Smooth muscle cell (in vitro differentiated cells): ENCODE results near the gene ARHGEF16. TPM values are rescaled to one million over a fixed set of nuclear protein-coding genes. Genes with fewer than 3 reads are reported as not detected.

Experiments
- DNase-seq: peaks from one replicate; lab custom pipeline; 2025; ENCODE audit not compliant: unreplicated experiment; lab: John Stamatoyannopoulos, UW
- H2AFZ ChIP-seq: fragments of 200-600 bp; sonication (generic); 2 replicates; pipeline ENCODE4 v1.6.0; 2016; ENCODE audit warnings: antibody characterized with exemption, low read depth, mild to moderate bottlenecking
- H3F3A ChIP-seq: fragments of 200-600 bp; sonication (generic); 2 replicates; pipeline ENCODE4 v1.6.0; 2017; ENCODE audit warnings: antibody characterized with exemption, low read depth
- H3K27ac ChIP-seq: fragments of 200-600 bp; sonication (generic); 2 replicates; pipeline ENCODE4 v1.5.1; 2016; ENCODE audit warnings: low read depth, mild to moderate bottlenecking
- H3K27me3 ChIP-seq: fragments of 200-600 bp; sonication (generic); 2 replicates; pipeline ENCODE4 v1.6.1; 2016; ENCODE audit warnings: low read depth, mild to moderate bottlenecking
- H3K36me3 ChIP-seq: fragments of 200-600 bp; sonication (generic); 2 replicates; pipeline ENCODE4 v1.5.1; 2016; ENCODE audit warnings: low read depth
- H3K4me1 ChIP-seq: fragments of 200-600 bp; sonication (generic); 2 replicates; pipeline ENCODE4 v1.5.1; 2016; ENCODE audit warnings: low read depth
- H3K4me2 ChIP-seq: fragments of 200-600 bp; sonication (generic); 2 replicates; pipeline ENCODE4 v1.6.0; 2016; ENCODE audit warnings: mild to moderate bottlenecking
- H3K4me3 ChIP-seq: fragments of 200-600 bp; sonication (generic); 2 replicates; pipeline ENCODE4 v1.5.1; 2016; ENCODE audit warnings: mild to moderate bottlenecking
- H3K79me2 ChIP-seq: fragments of 200-600 bp; sonication (generic); 2 replicates; pipeline ENCODE4 v1.6.0; 2016; ENCODE audit warnings: low read depth, mild to moderate bottlenecking
- H3K9ac ChIP-seq: fragments of 200-600 bp; sonication (generic); 2 replicates; pipeline ENCODE4 v1.6.0; 2016; ENCODE audit warnings: low read depth
- H3K9me3 ChIP-seq: fragments of 200-600 bp; sonication (generic); replicated peaks from 2 replicates; pipeline ENCODE4 v1.5.1; 2016; ENCODE audit warnings: low read depth
- H4K20me1 ChIP-seq: fragments of 200-600 bp; sonication (generic); 2 replicates; pipeline ENCODE4 v1.6.0; 2016; ENCODE audit warnings: low read depth
- CTCF ChIP-seq: fragments of 200-600 bp; sonication (generic); IDR thresholded peaks from 2 replicates; pipeline ENCODE4 v1.5.1; 2017; ENCODE audit warnings: borderline replicate concordance, mild to moderate bottlenecking, antibody characterized with exemption; ENCODE audit not compliant: insufficient read depth, poor library complexity, severe bottlenecking
- WGBS: methylation state at CpG from one replicate; pipeline ENCODE4 v1.1.7; 2016; ENCODE audit warnings: low lambda C conversion rate; 5-methylcytosine and 5-hydroxymethylcytosine counted together
- polyA plus RNA-seq: library from polyadenylated mRNA; unstranded; fragments of >200 nt; fragmentation: Nextera tagmentation; extraction: Ambion mirVana; gene quantifications from 2 replicates; pipeline ENCODE4 v1.2.1, GENCODE V29; 2016
- total RNA-seq: library from RNA; depleted of rRNA; stranded (reverse); fragments of >200 nt; gene quantifications from 2 replicates; pipeline ENCODE4 v1.2.3, GENCODE V29; 2014

ARHGEF16 gene
- total and polyA plus RNA-seq, 2 experiments from 2014 or later = 4.6 to 6.9 TPM

- Histone ChIP-seq H3K79me2 (no peaks in the 10 kb centered on the region), H3F3A (peaks cover 10% of the 10 kb centered on the region), H3K27me3 (no peaks in the 10 kb centered on the region), H3K4me1 (peaks cover 15% of the 10 kb centered on the region), H3K9me3 (no peaks in the 10 kb centered on the region), H3K9ac (no peak overlapping the region), H3K27ac (no peak overlapping the region), H4K20me1 (no peaks in the 10 kb centered on the region), H3K4me3 (no peak overlapping the region), H3K36me3 (no peaks in the 10 kb centered on the region), H3K4me2 (peak overlapping the region; percentile 24), H2AFZ (no peak overlapping the region)
- DNase-seq = no peak
- no peak for TF ChIP-seq CTCF
- 90% methylated on average over 17 of the region's 17 CpGs for WGBS
These were observed 18.4 kb downstream of the ARHGEF16 start for GRCh38 chr1:3472906-3473305.

GRCh38 chr1:3473381-3473844 lies 18.9 kb downstream of the ARHGEF16 start:
- no peak overlapping the region for H2AFZ ChIP-seq
- TF ChIP-seq CTCF = no peak
- no peaks in the 10 kb centered on the region for H4K20me1 ChIP-seq
- no peak overlapping the region for H3K4me3 ChIP-seq
- H3F3A ChIP-seq = peaks cover 10% of the 10 kb centered on the region
- H3K9me3 ChIP-seq = no peaks in the 10 kb centered on the region
- no peak overlapping the region for H3K27ac ChIP-seq
- H3K79me2 ChIP-seq = no peaks in the 10 kb centered on the region
- H3K36me3 ChIP-seq = no peaks in the 10 kb centered on the region
- H3K4me1 ChIP-seq = peaks cover 15% of the 10 kb centered on the region
- no peaks in the 10 kb centered on the region for H3K27me3 ChIP-seq
- WGBS = 66% methylated on average over 20 of the region's 20 CpGs
- peak overlapping the region; percentile 24 for H3K4me2 ChIP-seq
- no peak for DNase-seq
- no peak overlapping the region for H3K9ac ChIP-seq

- peaks cover 10% of the 10 kb centered on the region for H3F3A ChIP-seq
- no peaks in the 10 kb centered on the region for H3K27me3 ChIP-seq
- no peak overlapping the region for H2AFZ ChIP-seq
- H4K20me1 ChIP-seq = no peaks in the 10 kb centered on the region
- no peak for TF ChIP-seq CTCF
- H3K79me2 ChIP-seq = no peaks in the 10 kb centered on the region
- H3K27ac ChIP-seq = no peak overlapping the region
- no peaks in the 10 kb centered on the region for H3K36me3 ChIP-seq
- H3K4me3 ChIP-seq = no peak overlapping the region
- 96% methylated on average over 8 of the region's 8 CpGs for WGBS
- H3K9ac ChIP-seq = no peak overlapping the region
- H3K9me3 ChIP-seq = no peaks in the 10 kb centered on the region
- H3K4me2 ChIP-seq = no peak overlapping the region
- H3K4me1 ChIP-seq = peaks cover 15% of the 10 kb centered on the region
- DNase-seq = no peak
These were observed 19.6 kb downstream of the ARHGEF16 start for GRCh38 chr1:3474016-3474415.

GRCh38 chr1:3474421-3474820 lies 20.0 kb downstream of the ARHGEF16 start:
- no peak overlapping the region for H3K4me2 ChIP-seq
- H3K4me1 ChIP-seq = peaks cover 15% of the 10 kb centered on the region
- H3K4me3 ChIP-seq = no peak overlapping the region
- H3K36me3 ChIP-seq = no peaks in the 10 kb centered on the region
- no peak overlapping the region for H3K9ac ChIP-seq
- H3K9me3 ChIP-seq = no peaks in the 10 kb centered on the region
- H3K79me2 ChIP-seq = no peaks in the 10 kb centered on the region
- TF ChIP-seq CTCF = no peak
- no peak for DNase-seq
- H3K27me3 ChIP-seq = no peaks in the 10 kb centered on the region
- H3F3A ChIP-seq = peaks cover 10% of the 10 kb centered on the region
- no peak overlapping the region for H2AFZ ChIP-seq
- H3K27ac ChIP-seq = no peak overlapping the region
- 83% methylated on average over 10 of the region's 10 CpGs for WGBS
- no peaks in the 10 kb centered on the region for H4K20me1 ChIP-seq
